NCI-H2107 treated with DMSO at 0.1 percent for 48 hours (cell line): ENCODE measurements around the gene TMC1.
"Not testable (repeated sequence)": the region's sequence is repeated elsewhere in the genome, so short reads cannot be mapped to it uniquely, and the experiment has no call there.

ENCODE experiments used
- DNase-seq: peaks from one replicate; lab custom pipeline; 2025; ENCODE audit not compliant: unreplicated experiment; lab: John Stamatoyannopoulos, UW

Gene TMC1

GRCh38 chr9:72524820-72525540, 3.6 kb downstream of the TMC1 start:
- no peak for DNase-seq

DNA sequence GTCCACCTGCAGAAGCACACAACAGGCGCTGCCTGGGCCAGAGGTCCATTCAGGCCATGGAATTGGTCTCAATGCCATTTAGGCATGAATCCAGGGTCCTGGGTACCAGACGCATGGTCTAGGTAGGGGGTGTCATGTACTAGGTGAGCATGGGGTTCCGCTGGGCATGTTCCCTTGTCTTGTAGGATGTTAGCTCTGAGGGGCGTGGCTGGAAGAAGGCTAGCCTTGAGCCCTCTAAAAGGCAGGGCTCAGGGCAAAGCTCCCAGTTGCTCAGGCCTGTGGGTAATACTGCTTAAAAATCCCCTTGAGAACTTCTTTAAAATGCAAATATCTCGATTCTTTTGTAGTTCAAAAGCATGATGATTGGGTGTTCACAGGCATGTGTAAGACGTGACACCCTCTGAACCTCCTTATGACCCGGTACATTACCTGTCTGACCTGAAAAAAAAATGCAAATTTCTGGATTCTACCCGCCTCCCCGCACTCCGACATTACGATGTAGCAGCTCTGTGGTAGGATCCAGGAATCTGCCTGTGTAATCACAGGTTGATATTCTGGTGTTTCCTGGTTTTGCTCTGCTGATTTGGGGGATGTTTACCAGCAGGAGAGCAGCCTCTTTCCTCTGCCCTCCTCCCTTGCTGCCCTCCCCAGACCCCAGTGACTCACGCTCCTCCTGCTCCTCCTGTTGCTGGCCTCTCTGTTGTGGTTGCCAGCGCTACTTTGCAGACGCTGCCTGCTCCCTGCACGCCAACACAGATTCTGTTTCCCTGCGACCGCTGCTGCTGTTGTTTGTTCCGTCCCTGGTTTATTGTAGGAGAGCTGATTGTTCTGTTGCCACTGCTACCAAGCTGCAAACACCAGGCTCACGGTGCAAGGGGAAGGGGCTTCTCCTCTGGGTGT, 5.7 kb downstream of the TMC1 start:
- peak; percentile 15 for DNase-seq

- DNase-seq, result no peak
Measured at GRCh38 chr9:72527801-72528195, 6.4 kb downstream of the TMC1 start.

DNA sequence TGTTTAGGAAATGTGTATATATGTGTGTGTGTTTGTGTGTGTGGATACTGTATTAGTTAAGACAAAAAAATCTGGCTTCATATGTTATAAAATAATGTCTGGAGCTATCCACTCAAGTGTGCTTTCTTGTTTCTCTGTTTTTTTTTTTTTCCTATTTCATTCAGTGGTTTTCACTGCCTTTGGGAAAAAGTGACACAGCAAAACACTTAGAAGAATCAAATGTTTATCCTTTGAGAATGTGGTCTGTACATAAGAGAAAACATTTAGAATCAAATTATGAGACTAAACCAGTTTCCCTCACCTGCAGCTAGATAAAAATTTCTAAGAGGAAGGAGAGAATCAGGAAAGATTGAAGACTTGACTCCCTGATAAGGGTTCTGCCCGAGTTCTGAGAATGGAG, 8.1 kb downstream of the TMC1 start:
- DNase-seq, result no peak

DNA sequence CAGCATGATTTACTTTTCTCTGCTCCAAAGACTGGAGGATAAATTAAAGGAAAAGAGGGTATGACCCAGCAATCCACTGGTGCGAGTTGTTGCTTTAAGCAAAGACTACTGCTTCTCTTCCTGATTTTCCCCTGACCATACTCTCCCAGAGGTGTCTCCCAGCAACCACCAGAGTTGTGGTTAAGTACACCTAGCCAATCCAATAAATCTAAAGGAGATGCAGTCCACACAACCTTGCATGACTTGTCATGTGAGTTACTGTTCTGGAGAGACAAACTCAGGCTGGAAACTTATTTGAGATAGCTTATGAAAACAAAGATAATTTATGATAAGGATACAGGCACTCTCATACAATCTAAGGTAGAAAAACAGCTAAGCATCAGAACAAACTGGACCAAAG, 11.9 kb downstream of the TMC1 start:
- no peak for DNase-seq

DNA sequence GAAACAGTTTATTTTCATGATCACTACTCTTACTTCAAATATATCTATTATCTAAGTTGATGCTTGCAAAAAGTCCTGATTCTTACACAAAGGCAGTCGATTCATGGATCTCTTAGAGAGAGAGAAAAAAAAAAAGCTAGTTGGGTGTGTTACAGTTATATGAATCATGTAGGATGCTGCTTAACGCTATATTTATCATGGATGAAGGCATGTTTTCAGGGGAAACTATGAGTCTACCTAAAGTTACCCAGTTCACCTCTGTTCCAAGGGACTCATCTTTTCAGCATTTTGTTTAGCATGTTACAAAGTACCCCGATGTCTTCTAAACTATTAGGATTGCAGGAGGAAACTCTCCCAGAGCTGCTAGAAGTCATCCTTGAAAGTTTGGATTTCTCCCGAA, 13.5 kb downstream of the TMC1 start:
- no peak for DNase-seq

- no peak for DNase-seq
Measured at GRCh38 chr9:72537011-72537545, 15.7 kb downstream of the TMC1 start.

DNA sequence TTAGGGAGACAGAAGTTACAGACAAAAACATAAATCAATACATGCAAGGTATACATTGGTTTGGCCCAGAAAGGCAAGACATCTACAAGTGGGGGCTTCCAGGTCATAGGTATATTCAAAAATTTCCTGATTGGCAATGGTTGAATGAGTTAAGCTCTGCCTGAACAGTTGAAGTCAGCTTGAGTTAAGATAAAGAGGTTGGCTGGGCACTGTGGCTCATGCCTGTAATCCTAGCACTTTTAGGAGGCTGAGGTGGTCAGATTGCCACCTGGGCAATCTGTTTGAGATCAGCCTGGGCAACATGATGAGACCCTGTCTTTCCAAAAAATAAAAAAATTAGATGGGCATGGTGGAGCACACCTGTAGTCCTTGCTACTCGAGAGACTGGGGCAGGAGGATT, 16.3 kb downstream of the TMC1 start:
- no peak for DNase-seq

- no peak for DNase-seq
Measured at GRCh38 chr9:72538921-72539702, 17.7 kb downstream of the TMC1 start.

DNA sequence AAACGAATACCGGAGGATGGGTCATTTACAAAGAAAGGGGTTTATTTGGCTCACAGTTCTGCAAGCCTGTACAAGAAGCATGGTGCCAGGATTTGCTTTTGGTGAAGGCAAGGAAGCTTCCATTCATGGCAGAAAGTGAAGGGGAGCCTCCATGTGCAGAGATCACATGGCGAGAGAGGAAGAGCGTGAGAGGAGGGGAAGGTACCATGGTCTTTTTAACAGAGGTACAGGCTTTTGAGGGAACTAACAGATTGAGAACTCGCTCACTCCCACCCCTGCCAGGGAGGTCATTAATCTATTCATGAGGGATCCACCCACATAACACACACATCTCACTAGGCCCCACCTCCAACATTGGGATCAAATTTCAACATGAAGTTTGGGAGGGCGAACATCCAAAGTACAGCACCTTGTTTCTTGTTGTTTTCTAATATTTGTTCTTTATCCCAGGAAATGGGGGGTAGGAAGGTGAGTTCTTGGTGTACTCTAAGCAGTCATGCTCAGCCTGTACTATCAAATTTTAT, 18.5 kb downstream of the TMC1 start:
- no peak for DNase-seq

GRCh38 chr9:72540348-72540873, 19.0 kb downstream of the TMC1 start:
- DNase-seq, result no peak

DNA sequence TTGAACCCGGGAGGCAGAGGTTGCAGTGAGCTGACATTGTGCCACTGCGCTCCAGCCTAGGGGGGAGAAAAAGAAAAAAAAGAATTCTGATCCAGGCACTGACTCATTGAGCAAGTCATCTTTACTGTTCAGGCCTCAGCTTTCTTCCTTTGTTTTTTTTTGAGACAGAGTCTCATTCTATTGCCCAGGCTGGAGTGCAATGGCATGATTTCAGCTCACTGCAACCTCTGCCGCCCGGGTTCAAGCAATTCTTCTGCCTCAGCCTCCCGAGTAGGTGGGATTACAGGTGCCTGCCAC, 21.1 kb downstream of the TMC1 start:
- DNase-seq, result not testable (repeated sequence)

DNA sequence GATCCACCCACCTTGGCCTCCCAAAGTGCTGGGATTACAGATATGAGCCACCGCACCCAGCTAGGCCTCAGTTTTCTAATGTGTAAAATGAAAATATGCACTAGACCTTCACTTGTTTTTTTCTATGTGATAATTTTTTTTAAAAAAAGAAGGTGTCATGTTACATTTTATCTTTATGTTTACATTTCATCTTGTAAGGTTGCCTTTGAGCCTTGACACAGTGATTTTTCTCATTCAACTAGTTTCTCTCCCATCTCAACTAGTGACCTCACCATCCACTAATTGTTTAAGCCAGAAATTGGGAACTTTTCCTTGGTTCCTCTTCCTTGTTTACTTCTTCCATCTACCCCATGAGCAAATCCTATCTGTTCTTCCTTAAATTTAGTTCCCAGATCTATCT, 21.5 kb downstream of the TMC1 start:
- no peak for DNase-seq

- DNase-seq, result no peak
Measured at GRCh38 chr9:72551306-72551705, 29.9 kb downstream of the TMC1 start.

DNA sequence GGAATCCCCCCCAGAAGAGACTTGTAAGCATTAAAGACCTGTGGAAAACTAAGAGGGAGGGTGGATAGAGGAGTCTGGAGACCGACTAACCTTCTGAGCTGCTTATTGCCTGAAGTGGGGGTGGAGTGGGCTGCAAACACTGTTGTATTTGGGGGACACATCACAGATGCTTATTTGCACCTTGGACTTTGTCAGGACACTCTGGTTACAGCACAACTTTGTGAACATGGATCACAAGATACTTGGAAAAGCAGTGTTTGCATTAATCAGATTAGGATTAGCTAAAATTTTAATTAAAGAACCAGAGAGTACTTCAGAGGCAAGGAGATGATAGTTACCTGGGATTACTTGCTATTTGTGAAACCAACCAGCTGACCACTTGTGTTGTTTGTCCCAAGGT, 30.9 kb downstream of the TMC1 start:
- no peak for DNase-seq

DNA sequence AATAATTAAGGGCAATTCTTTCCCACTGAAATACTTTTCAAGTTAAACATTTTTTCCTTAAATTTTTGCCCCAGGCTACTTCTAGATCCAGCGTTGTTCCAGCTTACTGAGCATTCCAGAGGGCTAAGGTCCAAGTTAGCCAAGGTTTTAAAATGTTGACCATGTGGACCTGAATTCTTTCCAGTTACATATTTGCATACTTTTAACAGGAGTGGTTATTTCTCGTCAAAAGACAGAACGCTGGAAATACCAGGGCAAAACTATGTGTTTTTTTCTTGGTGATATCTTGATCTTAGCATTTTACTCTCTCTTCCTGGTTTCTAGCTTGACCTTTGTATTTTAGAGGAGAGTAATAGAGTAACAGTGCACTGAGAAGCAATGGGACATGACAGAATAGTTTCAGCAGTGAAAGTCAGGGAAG, 32.8 kb downstream of the TMC1 start:
- no peak for DNase-seq

- no peak for DNase-seq
Measured at GRCh38 chr9:72557549-72557948, 36.1 kb downstream of the TMC1 start.

DNA sequence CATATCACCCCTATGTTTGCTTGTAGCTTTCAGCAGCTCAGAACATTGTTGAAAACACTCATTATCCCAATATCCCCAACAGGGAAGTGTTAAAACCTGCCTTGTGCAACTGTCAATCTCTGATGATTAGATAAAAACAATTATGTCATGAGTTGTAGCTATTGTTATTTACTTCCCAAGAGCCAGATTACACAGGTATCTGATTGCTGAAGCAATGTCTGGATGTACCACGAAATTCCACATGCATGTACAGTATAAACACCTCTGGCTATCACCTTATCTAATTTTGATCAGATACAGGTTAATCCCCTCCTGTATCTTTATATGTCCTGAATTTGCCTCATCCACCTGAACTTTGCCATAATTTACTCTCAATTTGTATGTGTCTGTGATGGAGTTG, 38.7 kb downstream of the TMC1 start:
- DNase-seq, result no peak

DNA sequence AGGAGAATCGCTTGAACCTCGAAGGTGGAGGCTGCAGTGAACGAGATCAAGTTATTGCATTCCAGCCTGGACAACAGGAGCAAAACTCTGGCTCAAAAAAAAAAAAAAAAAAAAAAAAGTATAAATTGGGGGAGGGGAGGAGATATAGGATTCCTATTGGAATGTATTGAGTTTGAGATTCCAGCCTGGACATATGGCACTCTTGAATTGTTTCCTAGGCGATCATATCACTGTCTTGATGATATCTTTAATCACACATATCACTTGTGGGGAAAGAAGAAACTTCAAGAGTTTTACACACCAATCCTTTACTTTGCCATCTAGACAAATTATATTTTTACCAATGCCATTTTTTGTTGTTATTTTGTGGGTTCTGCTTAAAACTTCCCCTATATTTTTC, 42.4 kb downstream of the TMC1 start:
- no peak for DNase-seq

DNA sequence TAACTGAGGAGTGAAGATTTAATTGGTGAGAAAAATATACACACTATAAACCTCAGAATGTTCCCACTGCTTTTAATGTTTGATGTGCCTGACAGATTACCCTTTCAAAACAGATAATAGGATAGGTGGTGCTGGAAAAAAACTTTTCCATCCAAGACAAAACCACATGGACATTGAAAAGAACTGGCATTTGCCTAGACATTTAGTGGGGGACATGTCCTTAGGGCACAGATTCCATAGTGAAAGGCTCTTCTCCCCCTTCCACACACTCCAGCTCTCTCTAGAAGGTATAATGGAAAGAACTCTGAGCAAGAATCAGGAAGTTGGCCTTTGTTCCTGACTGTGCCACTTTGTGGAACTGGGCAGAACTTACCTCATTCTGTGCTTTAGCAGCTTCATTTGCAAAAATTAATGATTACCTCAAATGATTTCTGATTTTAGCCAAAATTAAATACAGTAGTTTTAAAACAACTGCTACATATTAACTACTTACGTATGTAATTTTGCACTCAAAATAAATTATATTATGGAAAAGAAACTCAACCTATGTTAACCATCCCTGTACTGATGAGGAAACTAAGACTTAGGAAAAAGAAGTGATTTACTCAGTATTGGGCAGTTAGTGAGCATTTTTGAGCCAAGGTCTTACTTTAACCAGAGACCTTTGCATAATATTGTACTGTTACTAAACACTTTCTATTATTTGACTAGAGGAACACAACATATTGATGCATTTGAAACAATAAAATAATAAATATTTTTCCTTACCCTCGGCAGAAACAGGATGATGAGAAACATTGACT, 43.3 kb downstream of the TMC1 start:
- DNase-seq, result no peak
